HEK293 (cell line): ENCODE data around the gene TMEM259.

Experiments used
- ZNF639 ChIP-seq: fragments of 450-650 bp; formaldehyde crosslinking; IDR thresholded peaks from 2 replicates; pipeline ENCODE4 v1.5.1; 2016; ENCODE audit warnings: missing biosample characterization, missing genetic modification characterization
- ZNF701 ChIP-seq: fragments of 450-650 bp; formaldehyde crosslinking; IDR thresholded peaks from 2 replicates; pipeline ENCODE4 v1.5.1; 2016; ENCODE audit warnings: missing biosample characterization, missing genetic modification characterization

- TF ChIP-seq ZNF701 (tag by site-specific recombination) (no peak), ZNF639 (tag by site-specific recombination) (no peak)
Observed at GRCh38 chr19:992670-993055, 28.3 kb downstream of the TMEM259 start.
